ENCODE results near the gene RIN3.

DNA sequence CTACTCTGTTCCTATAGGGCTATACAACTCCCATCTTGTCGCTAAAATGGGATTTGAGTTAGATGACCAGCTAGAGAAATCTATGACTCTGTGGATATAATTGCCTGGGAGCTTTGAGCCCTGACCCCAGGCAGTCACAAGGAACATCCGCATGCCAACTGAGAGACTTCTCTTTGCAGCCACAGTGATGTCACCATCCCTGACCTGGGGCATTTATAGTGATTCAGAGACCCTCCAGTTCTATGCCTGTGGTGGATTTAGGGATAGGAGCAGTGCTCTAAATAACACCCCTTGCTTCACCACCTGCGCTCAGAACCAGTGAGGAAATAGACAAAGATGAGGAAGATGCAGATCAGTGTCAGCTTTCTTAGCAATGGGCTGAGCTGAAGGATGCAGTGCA lies 86.2 kb downstream of the RIN3 start:
- TF ChIP-seq, protein P1, sequence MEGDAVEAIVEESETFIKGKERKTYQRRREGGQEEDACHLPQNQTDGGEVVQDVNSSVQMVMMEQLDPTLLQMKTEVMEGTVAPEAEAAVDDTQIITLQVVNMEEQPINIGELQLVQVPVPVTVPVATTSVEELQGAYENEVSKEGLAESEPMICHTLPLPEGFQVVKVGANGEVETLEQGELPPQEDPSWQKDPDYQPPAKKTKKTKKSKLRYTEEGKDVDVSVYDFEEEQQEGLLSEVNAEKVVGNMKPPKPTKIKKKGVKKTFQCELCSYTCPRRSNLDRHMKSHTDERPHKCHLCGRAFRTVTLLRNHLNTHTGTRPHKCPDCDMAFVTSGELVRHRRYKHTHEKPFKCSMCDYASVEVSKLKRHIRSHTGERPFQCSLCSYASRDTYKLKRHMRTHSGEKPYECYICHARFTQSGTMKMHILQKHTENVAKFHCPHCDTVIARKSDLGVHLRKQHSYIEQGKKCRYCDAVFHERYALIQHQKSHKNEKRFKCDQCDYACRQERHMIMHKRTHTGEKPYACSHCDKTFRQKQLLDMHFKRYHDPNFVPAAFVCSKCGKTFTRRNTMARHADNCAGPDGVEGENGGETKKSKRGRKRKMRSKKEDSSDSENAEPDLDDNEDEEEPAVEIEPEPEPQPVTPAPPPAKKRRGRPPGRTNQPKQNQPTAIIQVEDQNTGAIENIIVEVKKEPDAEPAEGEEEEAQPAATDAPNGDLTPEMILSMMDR (IDR thresholded peaks at IDR 0.05; ENCODE audit: extremely low read depth in 1 of 2, insufficient read depth in 1 of 2, low read depth in 1 of 2, low read length in 2 of 2) = no peak
- no peak for TF ChIP-seq POLR2A (IDR thresholded peaks at IDR 0.05; ENCODE audit: low read depth, low read length)
- TF ChIP-seq POLR2AphosphoS5 (IDR thresholded peaks at IDR 0.05; ENCODE audit: insufficient read depth, low read depth, low read length) = no peak
- TF ChIP-seq, protein P2, sequence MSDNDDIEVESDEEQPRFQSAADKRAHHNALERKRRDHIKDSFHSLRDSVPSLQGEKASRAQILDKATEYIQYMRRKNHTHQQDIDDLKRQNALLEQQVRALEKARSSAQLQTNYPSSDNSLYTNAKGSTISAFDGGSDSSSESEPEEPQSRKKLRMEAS (IDR thresholded peaks at IDR 0.05; ENCODE audit: insufficient read depth, insufficient read length) = no peak
- TF ChIP-seq MYC (IDR thresholded peaks at IDR 0.05; ENCODE audit: low read depth, low read length) = no peak
- TF ChIP-seq EZH2 (IDR thresholded peaks at IDR 0.05; ENCODE audit: borderline replicate concordance, low read depth, low read length, severe bottlenecking) = no peak
- TF ChIP-seq JUN (IDR thresholded peaks at IDR 0.05; ENCODE audit: borderline replicate concordance, insufficient read depth, insufficient read length, low read depth) = no peak
- no peak for TF ChIP-seq GATA2 (IDR thresholded peaks at IDR 0.05; ENCODE audit: insufficient read depth, insufficient read length, low read depth, low read length)
- TF ChIP-seq FOS (IDR thresholded peaks at IDR 0.05; ENCODE audit: borderline replicate concordance, insufficient read depth, low read length) = no peak
